ENCODE measurements around the gene GYG2.
"Not testable (repeated sequence)": the region's sequence is repeated elsewhere in the genome, so short reads cannot be mapped to it uniquely, and the experiment has no call there.

Gene GYG2

DNA sequence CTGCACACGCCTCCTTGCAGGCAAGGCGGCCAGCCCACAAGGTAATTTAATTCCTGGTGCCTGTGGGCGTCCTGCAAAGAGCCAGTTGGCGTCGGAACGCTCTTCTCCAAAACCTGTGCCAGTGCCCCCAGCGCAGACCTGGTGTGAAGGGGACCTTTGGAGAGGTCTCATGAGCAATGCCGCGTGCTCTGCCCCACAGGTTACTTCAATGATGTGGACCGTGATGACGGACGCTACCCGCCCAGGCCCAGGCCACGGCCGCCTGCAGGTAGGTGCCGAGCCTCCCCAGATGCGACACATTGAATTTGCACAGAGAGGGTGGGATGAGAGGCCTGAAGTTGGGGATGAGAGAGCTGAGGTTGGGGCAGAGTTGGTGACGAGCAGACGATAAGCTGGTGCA is 34.4 kb upstream of the GYG2 start:
- Histone ChIP-seq H3K27ac (ENCODE audit: extremely low read depth, low read depth, low read length) (no peak overlapping the region), H3K36me3 (ENCODE audit: control insufficient read depth in 2 of 2, insufficient read depth in 1 of 2, low read length in 2 of 2) (no peaks in the 10 kb centered on the region), H3K4me1 (ENCODE audit: control insufficient read depth, insufficient read depth, low read length) (no peaks in the 10 kb centered on the region), H3K9me3 (ENCODE audit: control insufficient read depth, insufficient read depth, low read depth, low read length) (no peaks in the 10 kb centered on the region), H3K4me3 (ENCODE audit: low read depth, low read length) (no peak overlapping the region)
- CTCF ChIA-PET, result no interaction called here
- TF ChIP-seq EGR2 (tag by site-specific recombination; IDR thresholded peaks at IDR 0.05; ENCODE audit: low read depth) (peak; percentile 40; the same call in 1 of the 2 replicates), ZNF600 (tag by site-specific recombination; IDR thresholded peaks at IDR 0.05) (no peak)
- POLR2A ChIA-PET, result no interaction called here

GRCh38 chrX:2796808-2797207 is 31.9 kb upstream of the GYG2 start:
- H3K4me1 ChIP-seq (ENCODE audit: control insufficient read depth, insufficient read depth, low read length); H3K4me3 ChIP-seq (ENCODE audit: low read depth, low read length); CTCF ChIA-PET; H3K36me3 ChIP-seq (ENCODE audit: control insufficient read depth in 2 of 2, insufficient read depth in 1 of 2, low read length in 2 of 2); H3K27ac ChIP-seq (ENCODE audit: extremely low read depth, low read depth, low read length); H3K9me3 ChIP-seq (ENCODE audit: control insufficient read depth, insufficient read depth, low read depth, low read length); POLR2A ChIA-PET: not testable (repeated sequence)

GRCh38 chrX:2799369-2799768 is 29.4 kb upstream of the GYG2 start:
- CTCF ChIA-PET, result no interaction called here
- no peaks in the 10 kb centered on the region for H3K9me3 ChIP-seq (ENCODE audit: control insufficient read depth, insufficient read depth, low read depth, low read length)
- no peak overlapping the region for H3K4me3 ChIP-seq (ENCODE audit: low read depth, low read length)
- POLR2A ChIA-PET, result no interaction called here
- no peaks in the 10 kb centered on the region for H3K4me1 ChIP-seq (ENCODE audit: control insufficient read depth, insufficient read depth, low read length)
- H3K27ac ChIP-seq (ENCODE audit: extremely low read depth, low read depth, low read length), result no peak overlapping the region
- H3K36me3 ChIP-seq (ENCODE audit: control insufficient read depth in 2 of 2, insufficient read depth in 1 of 2, low read length in 2 of 2), result no peaks in the 10 kb centered on the region
- TF ChIP-seq ZNF211 (tag by site-specific recombination; IDR thresholded peaks at IDR 0.05; ENCODE audit: low read depth), result no peak
- TF ChIP-seq ZNF169 (tag by site-specific recombination; IDR thresholded peaks at IDR 0.05), result no peak
- no peak for TF ChIP-seq MZF1 (tag by site-specific recombination; IDR thresholded peaks at IDR 0.05; ENCODE audit: borderline replicate concordance)
- TF ChIP-seq ZNF302 (tag by site-specific recombination; IDR thresholded peaks at IDR 0.05; ENCODE audit: low read depth), result no peak
- TF ChIP-seq ZBTB6 (tag by site-specific recombination; IDR thresholded peaks at IDR 0.05), result no peak
- TF ChIP-seq ZNF660 (tag by site-specific recombination; IDR thresholded peaks at IDR 0.05), result no peak
- TF ChIP-seq, protein P1, sequence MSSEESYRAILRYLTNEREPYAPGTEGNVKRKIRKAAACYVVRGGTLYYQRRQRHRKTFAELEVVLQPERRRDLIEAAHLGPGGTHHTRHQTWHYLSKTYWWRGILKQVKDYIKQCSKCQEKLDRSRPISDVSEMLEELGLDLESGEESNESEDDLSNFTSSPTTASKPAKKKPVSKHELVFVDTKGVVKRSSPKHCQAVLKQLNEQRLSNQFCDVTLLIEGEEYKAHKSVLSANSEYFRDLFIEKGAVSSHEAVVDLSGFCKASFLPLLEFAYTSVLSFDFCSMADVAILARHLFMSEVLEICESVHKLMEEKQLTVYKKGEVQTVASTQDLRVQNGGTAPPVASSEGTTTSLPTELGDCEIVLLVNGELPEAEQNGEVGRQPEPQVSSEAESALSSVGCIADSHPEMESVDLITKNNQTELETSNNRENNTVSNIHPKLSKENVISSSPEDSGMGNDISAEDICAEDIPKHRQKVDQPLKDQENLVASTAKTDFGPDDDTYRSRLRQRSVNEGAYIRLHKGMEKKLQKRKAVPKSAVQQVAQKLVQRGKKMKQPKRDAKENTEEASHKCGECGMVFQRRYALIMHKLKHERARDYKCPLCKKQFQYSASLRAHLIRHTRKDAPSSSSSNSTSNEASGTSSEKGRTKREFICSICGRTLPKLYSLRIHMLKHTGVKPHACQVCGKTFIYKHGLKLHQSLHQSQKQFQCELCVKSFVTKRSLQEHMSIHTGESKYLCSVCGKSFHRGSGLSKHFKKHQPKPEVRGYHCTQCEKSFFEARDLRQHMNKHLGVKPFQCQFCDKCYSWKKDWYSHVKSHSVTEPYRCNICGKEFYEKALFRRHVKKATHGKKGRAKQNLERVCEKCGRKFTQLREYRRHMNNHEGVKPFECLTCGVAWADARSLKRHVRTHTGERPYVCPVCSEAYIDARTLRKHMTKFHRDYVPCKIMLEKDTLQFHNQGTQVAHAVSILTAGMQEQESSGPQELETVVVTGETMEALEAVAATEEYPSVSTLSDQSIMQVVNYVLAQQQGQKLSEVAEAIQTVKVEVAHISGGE (tag by site-specific recombination; conservative IDR thresholded peaks at IDR 0.05; ENCODE audit: low read depth), result no peak
- no peak for TF ChIP-seq ZBTB26 (tag by site-specific recombination; optimal IDR thresholded peaks at IDR 0.05)
- no peak for TF ChIP-seq ZNF48 (tag by site-specific recombination; IDR thresholded peaks at IDR 0.05)
- TF ChIP-seq ZNF670 (tag by site-specific recombination; IDR thresholded peaks at IDR 0.05; ENCODE audit: low read depth), result no peak
- TF ChIP-seq, protein P2, sequence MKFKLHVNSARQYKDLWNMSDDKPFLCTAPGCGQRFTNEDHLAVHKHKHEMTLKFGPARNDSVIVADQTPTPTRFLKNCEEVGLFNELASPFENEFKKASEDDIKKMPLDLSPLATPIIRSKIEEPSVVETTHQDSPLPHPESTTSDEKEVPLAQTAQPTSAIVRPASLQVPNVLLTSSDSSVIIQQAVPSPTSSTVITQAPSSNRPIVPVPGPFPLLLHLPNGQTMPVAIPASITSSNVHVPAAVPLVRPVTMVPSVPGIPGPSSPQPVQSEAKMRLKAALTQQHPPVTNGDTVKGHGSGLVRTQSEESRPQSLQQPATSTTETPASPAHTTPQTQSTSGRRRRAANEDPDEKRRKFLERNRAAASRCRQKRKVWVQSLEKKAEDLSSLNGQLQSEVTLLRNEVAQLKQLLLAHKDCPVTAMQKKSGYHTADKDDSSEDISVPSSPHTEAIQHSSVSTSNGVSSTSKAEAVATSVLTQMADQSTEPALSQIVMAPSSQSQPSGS (tag by site-specific recombination; IDR thresholded peaks at IDR 0.05; ENCODE audit: low read depth), result no peak
- no peak for TF ChIP-seq ZNF596 (tag by site-specific recombination; IDR thresholded peaks at IDR 0.05)
- no peak for TF ChIP-seq FEZF1 (tag by site-specific recombination; IDR thresholded peaks at IDR 0.05)
- TF ChIP-seq PATZ1 (tag by site-specific recombination; IDR thresholded peaks at IDR 0.05), result no peak
- no peak for TF ChIP-seq ZNF521 (tag by site-specific recombination; IDR thresholded peaks at IDR 0.05)
- TF ChIP-seq ZNF548 (tag by site-specific recombination; IDR thresholded peaks at IDR 0.05), result no peak
- TF ChIP-seq ZNF555 (tag by site-specific recombination; conservative IDR thresholded peaks at IDR 0.05), result no peak
- no peak for TF ChIP-seq KLF9 (tag by site-specific recombination; IDR thresholded peaks at IDR 0.05; ENCODE audit: low read depth)
- no peak for TF ChIP-seq ZNF175 (tag by site-specific recombination; IDR thresholded peaks at IDR 0.05)

Data from HEK293 (cell line).